ENCODE results near the gene NAV2.

NAV2 gene

GRCh38 chr11:20103281-20103680, 390.6 kb downstream of the NAV2 start:
- H3K4me3 ChIP-seq (ENCODE audit: low read depth, low read length): no peak overlapping the region
- TF ChIP-seq, protein P1, sequence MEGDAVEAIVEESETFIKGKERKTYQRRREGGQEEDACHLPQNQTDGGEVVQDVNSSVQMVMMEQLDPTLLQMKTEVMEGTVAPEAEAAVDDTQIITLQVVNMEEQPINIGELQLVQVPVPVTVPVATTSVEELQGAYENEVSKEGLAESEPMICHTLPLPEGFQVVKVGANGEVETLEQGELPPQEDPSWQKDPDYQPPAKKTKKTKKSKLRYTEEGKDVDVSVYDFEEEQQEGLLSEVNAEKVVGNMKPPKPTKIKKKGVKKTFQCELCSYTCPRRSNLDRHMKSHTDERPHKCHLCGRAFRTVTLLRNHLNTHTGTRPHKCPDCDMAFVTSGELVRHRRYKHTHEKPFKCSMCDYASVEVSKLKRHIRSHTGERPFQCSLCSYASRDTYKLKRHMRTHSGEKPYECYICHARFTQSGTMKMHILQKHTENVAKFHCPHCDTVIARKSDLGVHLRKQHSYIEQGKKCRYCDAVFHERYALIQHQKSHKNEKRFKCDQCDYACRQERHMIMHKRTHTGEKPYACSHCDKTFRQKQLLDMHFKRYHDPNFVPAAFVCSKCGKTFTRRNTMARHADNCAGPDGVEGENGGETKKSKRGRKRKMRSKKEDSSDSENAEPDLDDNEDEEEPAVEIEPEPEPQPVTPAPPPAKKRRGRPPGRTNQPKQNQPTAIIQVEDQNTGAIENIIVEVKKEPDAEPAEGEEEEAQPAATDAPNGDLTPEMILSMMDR (IDR thresholded peaks at IDR 0.05; ENCODE audit: control insufficient read depth, extremely low read depth, insufficient read depth): no peak
- DNase-seq (ENCODE audit: low read depth): no peak

DNA sequence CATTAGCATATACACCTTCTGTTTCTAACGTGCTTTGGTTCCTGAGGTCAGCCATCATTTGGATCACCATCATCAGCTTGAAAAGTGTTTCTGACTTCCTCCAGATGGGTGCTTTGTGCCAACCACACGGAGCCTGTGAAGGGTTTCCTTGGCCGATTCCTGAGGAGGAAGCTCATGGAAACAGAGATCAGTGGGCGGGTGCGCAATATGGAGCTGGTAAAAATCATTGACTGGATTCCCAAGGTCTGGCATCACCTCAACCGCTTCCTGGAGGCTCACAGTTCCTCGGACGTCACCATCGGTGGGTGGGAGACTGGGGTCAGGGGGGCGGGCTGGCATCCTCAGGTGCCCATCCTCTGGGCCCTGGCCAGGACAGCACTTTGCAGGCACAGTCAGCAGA, 392.8 kb downstream of the NAV2 start:
- H3K4me3 ChIP-seq (ENCODE audit: low read depth, low read length): no peak overlapping the region
- TF ChIP-seq, protein P1 (IDR thresholded peaks at IDR 0.05; ENCODE audit: control insufficient read depth, extremely low read depth, insufficient read depth): no peak
- no peak for DNase-seq (ENCODE audit: low read depth)

- TF ChIP-seq, protein P1 (IDR thresholded peaks at IDR 0.05; ENCODE audit: control insufficient read depth, extremely low read depth, insufficient read depth): no peak
- H3K4me3 ChIP-seq (ENCODE audit: low read depth, low read length): no peak overlapping the region
- DNase-seq (ENCODE audit: low read depth): no peak
Measured at GRCh38 chr11:20109731-20110445, 397.3 kb downstream of the NAV2 start.

DNA sequence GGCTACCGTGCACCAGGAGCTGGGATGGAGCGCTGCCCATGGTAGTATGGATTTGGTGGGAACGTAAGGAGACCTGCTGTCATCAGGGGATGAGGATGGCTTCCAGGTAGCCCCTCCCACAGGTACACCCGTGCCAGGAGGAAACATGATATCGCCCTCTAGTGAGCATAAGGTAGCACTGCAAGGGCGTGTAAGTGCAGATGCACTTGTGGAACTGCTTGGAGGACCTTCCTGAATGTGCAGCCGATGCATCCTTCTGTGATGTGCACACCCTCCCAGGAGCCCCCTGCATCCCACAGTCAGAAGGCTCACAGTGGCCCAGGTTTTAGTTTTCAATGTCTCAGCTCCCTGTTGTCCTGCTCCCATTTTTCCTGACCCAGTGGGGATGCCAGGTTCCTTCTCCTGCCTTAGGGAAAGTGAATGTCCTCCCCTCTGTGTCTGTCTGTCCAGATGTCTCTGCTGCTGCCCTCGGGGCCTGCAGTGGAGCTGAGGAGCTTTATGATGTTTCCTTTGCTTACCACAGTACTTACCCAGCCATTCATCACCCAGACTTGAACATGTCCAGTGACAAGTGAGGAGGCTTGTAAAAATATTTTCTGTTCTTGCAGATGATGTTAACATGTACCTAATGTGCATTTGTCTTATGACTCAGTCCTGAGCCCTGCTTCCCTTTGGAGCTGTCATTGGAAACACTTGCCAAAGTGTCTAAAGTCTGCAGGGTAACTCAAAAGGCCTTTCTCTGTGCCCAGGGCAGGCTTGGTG, 398.5 kb downstream of the NAV2 start:
- no peak overlapping the region for H3K4me3 ChIP-seq (ENCODE audit: low read depth, low read length)
- TF ChIP-seq, protein P1 (IDR thresholded peaks at IDR 0.05; ENCODE audit: control insufficient read depth, extremely low read depth, insufficient read depth): peak; percentile 99
- peak; percentile 35 for DNase-seq (ENCODE audit: low read depth)

- no peak for DNase-seq (ENCODE audit: low read depth)
- TF ChIP-seq, protein P1 (IDR thresholded peaks at IDR 0.05; ENCODE audit: control insufficient read depth, extremely low read depth, insufficient read depth): no peak
- no peak overlapping the region for H3K4me3 ChIP-seq (ENCODE audit: low read depth, low read length)
Measured at GRCh38 chr11:20111871-20112270, 399.2 kb downstream of the NAV2 start.

DNA sequence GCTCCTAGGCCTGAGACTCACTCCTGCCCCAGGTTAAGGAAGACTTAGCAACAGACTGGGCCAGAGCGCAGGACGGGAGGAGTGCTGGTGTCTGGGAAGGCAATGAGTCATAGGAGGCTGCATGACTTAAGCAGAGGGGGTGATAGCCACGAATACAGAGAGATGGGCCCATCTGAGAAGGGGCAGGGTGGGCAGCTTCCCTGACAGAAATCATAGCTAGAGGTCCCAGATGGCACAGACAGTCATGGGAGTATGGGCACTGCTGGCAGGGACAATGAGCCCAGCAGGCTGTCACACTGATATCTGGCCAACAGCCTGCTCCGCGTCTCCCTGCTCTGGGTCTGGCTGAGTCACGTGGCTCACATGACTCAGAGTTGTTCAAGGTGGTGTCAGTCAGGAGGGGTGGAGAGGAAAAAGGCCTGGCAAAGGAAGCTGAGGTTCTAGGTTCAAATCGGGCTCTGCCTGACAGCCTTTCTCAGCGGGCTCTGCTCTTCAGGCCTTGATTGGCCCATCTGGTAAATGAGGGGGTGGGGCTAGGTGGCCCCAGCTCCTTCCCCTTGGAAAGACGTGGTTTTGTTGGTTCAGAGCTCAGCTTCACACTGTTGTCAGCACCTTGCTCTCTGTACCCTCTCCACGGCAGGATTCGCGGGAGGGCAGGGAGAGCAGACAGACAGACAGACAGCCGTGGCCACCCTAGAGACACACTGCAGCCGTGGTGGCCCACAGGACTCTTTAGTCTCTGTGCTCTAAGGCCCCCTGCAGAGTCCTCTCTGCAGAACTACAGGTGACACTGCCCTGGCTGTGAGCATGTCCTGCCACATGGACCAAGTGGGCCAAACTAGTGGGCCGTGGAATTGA, 399.9 kb downstream of the NAV2 start:
- no peak for DNase-seq (ENCODE audit: low read depth)

More for the DNA sequence above, 399.9 kb downstream of the NAV2 start:
- TF ChIP-seq, protein P1 (IDR thresholded peaks at IDR 0.05; ENCODE audit: control insufficient read depth, extremely low read depth, insufficient read depth): no peak
- H3K4me3 ChIP-seq (ENCODE audit: low read depth, low read length): no peak overlapping the region
